GDM1 (cell line): Measurements from ENCODE around the gene REG3G.
"Not testable (repeated sequence)": the region's sequence is repeated elsewhere in the genome, so short reads cannot be mapped to it uniquely, and the experiment has no call there.

Experiments used
- DNase-seq: peaks from one replicate; lab custom pipeline; 2025; lab: John Stamatoyannopoulos, UW

Gene REG3G

DNA sequence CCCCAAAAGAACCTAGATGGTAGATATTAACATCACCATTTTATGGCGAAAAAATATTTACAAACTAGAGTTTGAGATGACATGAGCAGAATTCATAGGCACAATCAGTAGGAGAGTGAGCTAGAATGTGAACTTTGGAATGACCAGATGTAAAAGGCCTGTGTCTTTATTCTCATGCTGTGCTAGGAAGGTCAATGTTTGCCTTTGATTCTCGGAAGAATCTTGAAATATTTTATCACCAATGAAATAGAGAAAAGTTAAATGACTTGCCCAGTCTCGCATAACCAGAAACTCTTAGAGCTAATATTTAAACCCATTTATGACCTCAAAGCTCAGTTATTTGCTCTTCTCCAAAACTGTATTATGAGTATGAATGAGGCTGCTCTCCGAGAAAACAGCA, 9.2 kb upstream of the REG3G start:
- no peak for DNase-seq

DNA sequence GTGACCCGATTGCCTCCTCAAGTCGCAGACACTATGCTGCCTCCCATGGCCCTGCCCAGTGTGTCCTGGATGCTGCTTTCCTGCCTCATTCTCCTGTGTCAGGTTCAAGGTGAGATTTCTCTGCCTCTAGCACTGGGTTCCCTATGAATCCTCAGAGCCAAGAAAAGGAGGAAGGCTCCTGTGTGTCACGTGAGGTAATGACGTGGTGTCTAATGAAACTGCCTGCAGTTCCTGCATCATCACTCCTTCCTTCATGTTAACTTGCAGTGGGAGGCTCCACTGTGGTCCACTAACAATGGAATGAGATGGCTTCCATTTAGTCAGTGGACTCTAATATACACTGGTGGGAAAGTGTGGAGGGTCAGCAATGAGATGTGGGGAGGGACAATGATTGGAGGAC, 559 bp downstream of the REG3G start:
- DNase-seq: no peak

DNA sequence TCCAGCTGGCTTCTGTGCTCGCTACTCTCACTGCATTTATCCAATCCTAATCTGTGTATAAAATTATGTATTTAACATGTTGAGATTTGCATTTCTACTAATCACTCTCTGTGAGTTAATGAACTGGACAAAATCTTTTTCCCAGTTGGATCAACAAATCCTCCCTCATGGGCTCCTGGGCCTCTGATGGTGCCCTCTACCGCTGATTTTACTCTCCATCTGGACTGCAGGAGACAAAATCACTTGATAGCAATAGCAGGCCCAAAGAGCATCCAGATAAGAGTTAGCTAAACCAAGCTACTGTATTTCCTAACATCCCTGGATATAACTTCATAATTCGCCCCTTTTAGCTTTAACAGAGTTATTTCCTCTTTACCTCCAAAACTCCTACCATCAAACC, 14.4 kb downstream of the REG3G start:
- DNase-seq: no peak

GRCh38 chr2:79041032-79041448, 15.5 kb downstream of the REG3G start:
- no peak for DNase-seq

- DNase-seq: not testable (repeated sequence)
Observed at GRCh38 chr2:79053486-79053885, 28.0 kb downstream of the REG3G start.

- DNase-seq: not testable (repeated sequence)
Observed at GRCh38 chr2:79054769-79055168, 29.3 kb downstream of the REG3G start.

DNA sequence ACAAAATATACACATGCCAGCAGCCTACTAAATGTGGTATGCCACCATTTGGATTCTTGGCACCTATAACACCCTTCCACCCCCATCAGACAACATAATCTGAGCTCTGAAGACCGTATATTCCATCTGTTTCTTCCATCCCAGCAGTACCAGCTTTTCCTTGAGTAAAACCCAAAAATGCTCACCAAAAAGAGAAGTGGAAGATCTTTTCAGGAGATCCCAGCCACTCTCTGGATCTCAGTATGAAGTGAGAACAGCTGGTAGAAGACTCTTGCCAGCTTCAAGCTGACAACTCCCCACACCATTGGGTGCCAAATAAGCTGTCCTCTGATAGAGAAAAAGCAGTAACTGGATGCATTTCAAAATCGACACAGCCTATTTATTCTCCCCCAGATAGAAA, 39.7 kb downstream of the REG3G start:
- no peak for DNase-seq

GRCh38 chr2:79071078-79071477, 45.6 kb downstream of the REG3G start:
- no peak for DNase-seq
